NCI-H2107 treated with DMSO at 0.1 percent for 48 hours (cell line): ENCODE data around the gene ROR1.

ENCODE experiments used
- DNase-seq: peaks from one replicate; lab custom pipeline; 2025; ENCODE audit not compliant: unreplicated experiment; lab: John Stamatoyannopoulos, UW

ROR1 gene

GRCh38 chr1:64124704-64125440 is 351.1 kb downstream of the ROR1 start:
- DNase-seq = no peak

- DNase-seq = no peak
Observed at GRCh38 chr1:64126581-64126980, 352.8 kb downstream of the ROR1 start.

- DNase-seq = no peak
Observed at GRCh38 chr1:64127297-64127696, 353.5 kb downstream of the ROR1 start.

- no peak for DNase-seq
Observed at GRCh38 chr1:64129701-64130100, 355.9 kb downstream of the ROR1 start.

GRCh38 chr1:64131155-64131554 is 357.3 kb downstream of the ROR1 start:
- DNase-seq = no peak

GRCh38 chr1:64133036-64133435 is 359.2 kb downstream of the ROR1 start:
- DNase-seq = no peak

- DNase-seq = no peak
Observed at GRCh38 chr1:64135462-64136223, 361.8 kb downstream of the ROR1 start.

GRCh38 chr1:64136296-64136695 is 362.5 kb downstream of the ROR1 start:
- DNase-seq = no peak

- DNase-seq = peak; percentile 57
Observed at GRCh38 chr1:64136752-64137411, 363.1 kb downstream of the ROR1 start.

- no peak for DNase-seq
Observed at GRCh38 chr1:64137412-64137803, 363.6 kb downstream of the ROR1 start.

- DNase-seq = no peak
Observed at GRCh38 chr1:64139877-64140276, 366.1 kb downstream of the ROR1 start.

- DNase-seq = no peak
Observed at GRCh38 chr1:64140596-64140995, 366.8 kb downstream of the ROR1 start.

- no peak for DNase-seq
Observed at GRCh38 chr1:64147045-64147724, 373.4 kb downstream of the ROR1 start.

- no peak for DNase-seq
Observed at GRCh38 chr1:64147759-64148158, 373.9 kb downstream of the ROR1 start.

- DNase-seq = no peak
Observed at GRCh38 chr1:64150266-64150665, 376.4 kb downstream of the ROR1 start.

GRCh38 chr1:64150729-64151230 is 377.0 kb downstream of the ROR1 start:
- no peak for DNase-seq

- DNase-seq = no peak
Observed at GRCh38 chr1:64155278-64155677, 381.5 kb downstream of the ROR1 start.

- DNase-seq = no peak
Observed at GRCh38 chr1:64161357-64161941, 387.6 kb downstream of the ROR1 start.

- peak; percentile 74 for DNase-seq
Observed at GRCh38 chr1:64162151-64162550, 388.3 kb downstream of the ROR1 start.

- DNase-seq = no peak
Observed at GRCh38 chr1:64162804-64163203, 389.0 kb downstream of the ROR1 start.

- no peak for DNase-seq
Observed at GRCh38 chr1:64163431-64163830, 389.6 kb downstream of the ROR1 start.
